ENCODE results near the gene DDOST. TPM values are rescaled to one million over a fixed set of nuclear protein-coding genes. Genes with fewer than 3 reads are reported as not detected.

Gene DDOST
- total RNA-seq, 4 donors from 2014 or later, result 119 to 155 (median 141) TPM

DNA sequence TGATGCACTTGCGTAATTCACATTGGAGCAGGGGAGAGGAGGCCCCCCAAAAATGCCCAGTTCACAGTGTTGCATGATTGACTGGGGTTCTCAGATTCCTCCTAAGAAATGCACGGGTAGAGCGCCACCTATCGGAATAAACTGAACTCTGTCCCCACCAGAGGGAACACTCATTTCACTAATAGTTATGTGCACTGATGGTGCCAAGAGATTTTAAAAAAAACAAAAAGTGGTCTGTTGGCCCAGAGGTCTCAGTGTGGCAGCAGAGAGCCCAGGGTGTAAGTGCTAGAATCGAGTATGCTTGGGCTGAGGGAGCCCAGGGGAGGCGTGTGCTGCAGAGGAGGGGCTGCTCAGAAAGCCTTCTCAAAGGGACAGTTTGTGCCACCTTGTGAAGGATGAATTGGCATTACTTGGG is 21.0 kb downstream of the DDOST start:
- ATAC-seq (ENCODE audit: low FRiP score) (no peak), DNase-seq (ENCODE audit: low spot score) (no peak)
- TF ChIP-seq CTCF (IDR thresholded peaks at IDR 0.05), result no peak

- no peak for TF ChIP-seq CTCF (IDR thresholded peaks at IDR 0.05)
- no peak for DNase-seq (ENCODE audit: low spot score)
- ATAC-seq (ENCODE audit: low FRiP score), result no peak
These were observed 24.3 kb downstream of the DDOST start for GRCh38 chr1:20636785-20637347.

GRCh38 chr1:20634594-20635084 is 26.5 kb downstream of the DDOST start:
- DNase-seq (ENCODE audit: low spot score) (no peak), ATAC-seq (ENCODE audit: low FRiP score) (no peak)
- no peak for TF ChIP-seq CTCF (IDR thresholded peaks at IDR 0.05)

GRCh38 chr1:20634065-20634593 is 27.0 kb downstream of the DDOST start:
- no peak for ATAC-seq (ENCODE audit: low FRiP score)
- DNase-seq (ENCODE audit: low spot score), result no peak
- TF ChIP-seq CTCF (IDR thresholded peaks at IDR 0.05), result no peak

DNA sequence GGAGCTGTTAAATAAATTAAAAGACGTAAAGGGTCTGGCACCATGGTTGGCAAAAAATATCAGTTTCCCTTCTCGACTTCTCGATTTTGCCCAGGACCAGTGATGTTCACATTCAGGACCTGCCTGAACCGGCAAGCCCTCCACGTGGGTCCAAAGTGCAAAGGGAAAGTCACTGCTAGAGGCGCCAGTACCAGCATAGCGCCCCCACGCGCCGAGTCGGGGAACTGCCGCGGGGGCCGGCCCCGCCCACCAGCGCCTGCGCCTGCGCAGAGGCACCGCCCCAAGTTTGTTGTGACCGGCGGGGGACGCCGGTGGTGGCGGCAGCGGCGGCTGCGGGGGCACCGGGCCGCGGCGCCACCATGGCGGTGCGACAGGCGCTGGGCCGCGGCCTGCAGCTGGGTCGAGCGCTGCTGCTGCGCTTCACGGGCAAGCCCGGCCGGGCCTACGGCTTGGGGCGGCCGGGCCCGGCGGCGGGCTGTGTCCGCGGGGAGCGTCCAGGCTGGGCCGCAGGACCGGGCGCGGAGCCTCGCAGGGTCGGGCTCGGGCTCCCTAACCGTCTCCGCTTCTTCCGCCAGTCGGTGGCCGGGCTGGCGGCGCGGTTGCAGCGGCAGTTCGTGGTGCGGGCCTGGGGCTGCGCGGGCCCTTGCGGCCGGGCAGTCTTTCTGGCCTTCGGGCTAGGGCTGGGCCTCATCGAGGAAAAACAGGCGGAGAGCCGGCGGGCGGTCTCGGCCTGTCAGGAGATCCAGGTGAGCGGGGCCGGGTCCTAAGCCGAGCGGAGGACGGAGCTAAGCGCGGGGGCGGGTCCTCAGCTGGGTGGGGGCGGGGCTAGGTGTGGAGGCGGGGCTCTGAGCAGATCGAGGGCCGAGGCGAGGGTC is 27.7 kb downstream of the DDOST start, which contains the start of gene PINK1:
Gene PINK1 (plus strand): TSS at position 269 of the 875 bp plus-strand sequence. CDS start 91 bp downstream, at position 360.
- DNase-seq (ENCODE audit: low spot score) (peak; percentile 60), ATAC-seq (ENCODE audit: low FRiP score) (peak; percentile 86)
- peak in 2 of 3 donors; percentile 89 to 97 for TF ChIP-seq CTCF (IDR thresholded peaks at IDR 0.05)

DNA sequence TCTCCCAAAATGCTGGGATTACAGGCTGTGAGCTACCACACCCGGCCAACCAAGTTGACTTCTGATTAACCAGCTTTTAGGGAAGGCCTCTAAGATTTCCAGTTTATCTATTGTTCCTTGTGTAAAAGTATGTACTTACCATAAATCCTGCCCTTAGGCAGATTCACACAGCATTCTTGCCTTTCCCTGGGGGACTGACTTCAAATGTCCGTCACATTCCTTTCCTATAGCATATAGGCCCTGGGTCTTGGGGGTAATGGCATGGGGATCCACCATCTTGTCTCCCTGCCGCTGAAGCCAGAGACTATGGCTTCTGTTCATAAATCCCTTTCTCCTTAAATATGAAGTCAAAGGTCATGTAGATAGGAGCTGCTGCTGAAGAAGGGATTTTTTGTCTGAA is 28.8 kb downstream of the DDOST start:
- no peak for DNase-seq (ENCODE audit: low spot score)
- no peak for TF ChIP-seq CTCF (IDR thresholded peaks at IDR 0.05)

More for the DNA sequence above, 28.8 kb downstream of the DDOST start:
- ATAC-seq (ENCODE audit: low FRiP score), result no peak

Data from omental fat pad (tissue), 4 donors.